MM.1S (cell line): Measurements from ENCODE around the gene E2F3.

Experiments
- DNase-seq: peaks from one replicate; pipeline ENCODE4 v3.0.0-alpha.2; 2015
- H2AFZ ChIP-seq: fragments of 300-600 bp; sonication (generic); 2 replicates; pipeline ENCODE4 v1.6.0; 2016; ENCODE audit warnings: antibody characterized with exemption, low read length
- H3F3A ChIP-seq: fragments of 300-600 bp; sonication (generic); 2 replicates; pipeline ENCODE4 v1.6.1; 2016; ENCODE audit warnings: mild to moderate bottlenecking, antibody characterized with exemption, low read length, moderate library complexity, mixed read lengths; ENCODE audit not compliant: insufficient read depth
- H3K27ac ChIP-seq: fragments of 300-600 bp; sonication (generic); 2 replicates; pipeline ENCODE4 v1.5.1; 2016; ENCODE audit warnings: mild to moderate bottlenecking, low read length
- H3K27me3 ChIP-seq: fragments of 300-600 bp; sonication (generic); replicated peaks from 2 replicates; pipeline ENCODE4 v1.6.0; 2016; ENCODE audit warnings: low read length; ENCODE audit not compliant: insufficient read depth
- H3K36me3 ChIP-seq: fragments of 300-600 bp; sonication (generic); replicated peaks from 2 replicates; pipeline ENCODE4 v1.6.1; 2016; ENCODE audit warnings: mild to moderate bottlenecking, low read length, mixed read lengths; ENCODE audit not compliant: insufficient read depth
- H3K4me1 ChIP-seq: fragments of 300-600 bp; sonication (generic); 2 replicates; pipeline ENCODE4 v1.6.1; 2016; ENCODE audit warnings: low read length, mixed read lengths
- H3K4me2 ChIP-seq: fragments of 300-600 bp; sonication (generic); 2 replicates; pipeline ENCODE4 v1.6.0; 2016; ENCODE audit warnings: low read depth, low read length
- H3K4me3 ChIP-seq: fragments of 300-600 bp; sonication (generic); 2 replicates; pipeline ENCODE4 v1.5.1; 2016; ENCODE audit warnings: low read length, mixed read lengths
- H3K79me2 ChIP-seq: fragments of 300-600 bp; sonication (generic); 2 replicates; pipeline ENCODE4 v1.6.1; 2016; ENCODE audit warnings: mixed run types, low read length, mixed read lengths
- H3K9ac ChIP-seq: fragments of 300-600 bp; sonication (generic); 2 replicates; pipeline ENCODE4 v1.6.1; 2016; ENCODE audit warnings: low read length, mixed read lengths
- H3K9me2 ChIP-seq: fragments of 300-600 bp; sonication (generic); replicated peaks from 2 replicates; pipeline ENCODE4 v1.6.1; 2016; ENCODE audit warnings: mild to moderate bottlenecking, low read length, mixed read lengths; ENCODE audit not compliant: insufficient read depth
- H3K9me3 ChIP-seq: fragments of 300-600 bp; sonication (generic); replicated peaks from 2 replicates; pipeline ENCODE4 v1.6.1; 2016; ENCODE audit warnings: mild to moderate bottlenecking, low read length, mixed read lengths; ENCODE audit not compliant: insufficient read depth
- H4K20me1 ChIP-seq: fragments of 300-600 bp; sonication (generic); 2 replicates; pipeline ENCODE4 v1.6.1; 2016; ENCODE audit warnings: mild to moderate bottlenecking, low read length, moderate library complexity, mixed read lengths; ENCODE audit not compliant: insufficient read depth
- EZH2 ChIP-seq: fragments of 300-600 bp; sonication (generic); optimal IDR thresholded peaks from 2 replicates; pipeline ENCODE3; 2017; ENCODE audit warnings: low read depth, mild to moderate bottlenecking, antibody characterized with exemption, low read length, mixed read lengths
- EZH2phosphoT487 ChIP-seq: fragments of 300-600 bp; sonication (generic); IDR thresholded peaks from 2 replicates; pipeline ENCODE4 v1.6.1; 2018; ENCODE audit warnings: antibody characterized with exemption, low read length
- TF ChIP-seq, protein P1 (sequence below): fragments of 300-600 bp; sonication (generic); IDR thresholded peaks from 2 replicates; pipeline ENCODE4 v1.5.1; 2016; ENCODE audit warnings: antibody characterized with exemption, low read length, mixed read lengths

Gene E2F3

DNA sequence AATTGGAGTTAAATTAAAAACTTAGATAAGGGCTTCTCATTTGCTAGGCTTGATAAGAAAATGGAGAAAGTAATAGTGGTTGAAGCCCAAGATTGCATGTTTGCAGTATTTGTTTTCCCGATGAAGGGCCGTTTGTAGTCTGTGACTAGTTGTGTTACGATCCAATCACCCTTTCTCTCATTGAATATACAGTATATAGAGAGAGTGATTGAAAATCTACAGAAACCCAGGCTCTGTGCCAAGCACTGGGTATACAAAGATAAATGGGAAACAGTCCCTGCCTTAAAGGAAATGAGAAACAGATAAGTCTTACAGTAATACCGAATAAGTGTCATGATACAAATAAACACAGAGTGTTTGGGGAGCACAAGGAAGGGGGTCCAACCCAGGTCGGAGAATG is 77.4 kb downstream of the E2F3 start:
- H3K27me3 ChIP-seq: no peaks in the 10 kb centered on the region
- no peak overlapping the region for H3K27ac ChIP-seq
- H3K4me3 ChIP-seq: no peak overlapping the region
- H3K9me3 ChIP-seq: no peaks in the 10 kb centered on the region
- DNase-seq: no peak
- peaks cover 41% of the 10 kb centered on the region for H3K79me2 ChIP-seq
- 0 out of 2 replicates have a peak, but pooled peaks cover 5% of the 10 kb centered on the region for H4K20me1 ChIP-seq
- H2AFZ ChIP-seq: no peak overlapping the region
- no peak overlapping the region for H3K4me2 ChIP-seq
- no peaks in the 10 kb centered on the region for H3K9me2 ChIP-seq
- H3F3A ChIP-seq: no peaks in the 10 kb centered on the region
- H3K36me3 ChIP-seq: no peaks in the 10 kb centered on the region
- H3K4me1 ChIP-seq: no peaks in the 10 kb centered on the region
- TF ChIP-seq EZH2phosphoT487: no peak
- no peak for TF ChIP-seq EZH2
- TF ChIP-seq, protein P1, sequence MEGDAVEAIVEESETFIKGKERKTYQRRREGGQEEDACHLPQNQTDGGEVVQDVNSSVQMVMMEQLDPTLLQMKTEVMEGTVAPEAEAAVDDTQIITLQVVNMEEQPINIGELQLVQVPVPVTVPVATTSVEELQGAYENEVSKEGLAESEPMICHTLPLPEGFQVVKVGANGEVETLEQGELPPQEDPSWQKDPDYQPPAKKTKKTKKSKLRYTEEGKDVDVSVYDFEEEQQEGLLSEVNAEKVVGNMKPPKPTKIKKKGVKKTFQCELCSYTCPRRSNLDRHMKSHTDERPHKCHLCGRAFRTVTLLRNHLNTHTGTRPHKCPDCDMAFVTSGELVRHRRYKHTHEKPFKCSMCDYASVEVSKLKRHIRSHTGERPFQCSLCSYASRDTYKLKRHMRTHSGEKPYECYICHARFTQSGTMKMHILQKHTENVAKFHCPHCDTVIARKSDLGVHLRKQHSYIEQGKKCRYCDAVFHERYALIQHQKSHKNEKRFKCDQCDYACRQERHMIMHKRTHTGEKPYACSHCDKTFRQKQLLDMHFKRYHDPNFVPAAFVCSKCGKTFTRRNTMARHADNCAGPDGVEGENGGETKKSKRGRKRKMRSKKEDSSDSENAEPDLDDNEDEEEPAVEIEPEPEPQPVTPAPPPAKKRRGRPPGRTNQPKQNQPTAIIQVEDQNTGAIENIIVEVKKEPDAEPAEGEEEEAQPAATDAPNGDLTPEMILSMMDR: no peak
- no peak overlapping the region for H3K9ac ChIP-seq

DNA sequence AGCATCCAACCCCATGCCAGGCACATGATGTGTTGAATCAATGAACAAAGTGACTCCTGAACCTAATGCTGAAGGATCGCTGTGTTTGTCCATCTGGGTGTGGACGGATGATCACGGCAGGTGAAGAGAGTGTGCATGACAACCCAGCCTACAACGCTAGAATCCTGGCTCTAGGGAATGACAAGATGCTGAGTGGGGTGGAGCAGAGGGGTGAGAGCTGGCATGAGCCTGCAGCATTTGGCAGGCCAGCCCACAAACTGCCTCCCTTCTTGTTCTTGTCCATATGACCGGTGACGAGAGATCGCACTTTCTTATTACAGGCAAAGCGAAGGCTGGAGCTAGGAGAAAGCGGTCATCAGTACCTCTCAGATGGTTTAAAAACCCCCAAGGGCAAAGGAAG is 77.8 kb downstream of the E2F3 start:
- Histone ChIP-seq H3K36me3 (no peaks in the 10 kb centered on the region), H3K9ac (no peak overlapping the region), H3K4me1 (no peaks in the 10 kb centered on the region), H3K9me3 (no peaks in the 10 kb centered on the region), H3F3A (no peaks in the 10 kb centered on the region), H3K9me2 (no peaks in the 10 kb centered on the region), H3K4me2 (no peak overlapping the region), H3K27me3 (no peaks in the 10 kb centered on the region), H3K4me3 (no peak overlapping the region), H3K79me2 (peaks cover 37% of the 10 kb centered on the region), H4K20me1 (0 out of 2 replicates have a peak, but pooled peaks cover 5% of the 10 kb centered on the region), H2AFZ (no peak overlapping the region), H3K27ac (no peak overlapping the region)
- no peak for DNase-seq
- no peak for TF ChIP-seq EZH2
- TF ChIP-seq, protein P1: no peak

DNA sequence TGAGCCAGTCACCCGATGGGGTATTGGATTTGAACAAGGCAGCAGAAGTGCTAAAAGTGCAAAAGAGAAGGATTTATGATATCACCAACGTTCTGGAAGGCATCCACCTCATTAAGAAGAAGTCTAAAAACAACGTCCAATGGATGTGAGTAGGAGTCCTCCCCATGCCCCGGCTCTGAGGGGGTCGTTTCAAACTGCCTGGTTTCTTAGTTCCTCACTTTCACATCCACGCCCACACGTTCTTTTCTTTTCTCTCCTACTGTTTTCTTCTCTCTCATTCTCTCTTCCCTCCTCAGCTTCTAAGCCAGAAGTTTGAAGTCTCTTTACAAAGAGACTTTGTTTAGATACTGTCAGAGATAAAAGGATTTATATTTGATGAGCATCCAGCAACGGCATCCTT is 79.6 kb downstream of the E2F3 start:
- Histone ChIP-seq H3K9me3 (no peaks in the 10 kb centered on the region), H3K27ac (no peak overlapping the region), H3K4me3 (no peak overlapping the region), H3K27me3 (no peaks in the 10 kb centered on the region), H2AFZ (no peak overlapping the region), H3K9ac (no peak overlapping the region), H3K9me2 (no peaks in the 10 kb centered on the region), H4K20me1 (0 out of 2 replicates have a peak, but pooled peaks cover 5% of the 10 kb centered on the region), H3K36me3 (no peaks in the 10 kb centered on the region), H3K79me2 (peaks cover 22% of the 10 kb centered on the region), H3F3A (no peaks in the 10 kb centered on the region), H3K4me2 (no peak overlapping the region), H3K4me1 (no peaks in the 10 kb centered on the region)
- DNase-seq: no peak
- no peak for TF ChIP-seq EZH2
- TF ChIP-seq, protein P1: no peak
- TF ChIP-seq EZH2phosphoT487: no peak
